ENCODE data around the gene IL1RN. TPM values are rescaled to one million over a fixed set of nuclear protein-coding genes. Genes with fewer than 3 reads are reported as not detected.
A peak's percentile ranks its signal among the peaks of the same experiment; 100 is the strongest.

Gene IL1RN
- total RNA-seq, 1 donor from 2014 or later: 0.89 TPM

DNA sequence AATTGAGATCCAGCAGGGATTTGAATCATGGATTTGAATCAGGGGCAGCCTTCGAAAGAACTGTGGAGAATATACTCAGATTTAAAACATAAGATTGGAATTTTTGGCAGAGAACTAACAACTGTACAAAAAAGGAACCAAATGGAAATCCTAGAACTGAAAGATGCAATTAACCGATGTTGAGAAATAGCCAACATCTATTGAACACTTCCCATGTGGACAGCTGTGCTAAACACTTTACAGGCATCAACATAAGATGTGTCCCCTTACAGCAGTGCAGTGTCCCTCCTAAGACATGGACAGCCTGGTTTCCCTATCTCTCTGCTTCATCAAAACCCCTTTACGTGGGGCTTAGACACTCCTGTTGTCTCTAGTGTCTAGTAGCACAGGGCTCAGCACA, 3.7 kb upstream of the IL1RN start:
- ATAC-seq (no peak), DNase-seq (ENCODE audit: missing footprints) (no peak)
- intact Hi-C loops (cut with DNase I): no loop called here

- no peak for DNase-seq (ENCODE audit: missing footprints)
- no peak for ATAC-seq
- intact Hi-C loops (cut with DNase I): no loop called here
These were observed 3.0 kb upstream of the IL1RN start for GRCh38 chr2:113124181-113124961.

GRCh38 chr2:113124984-113125855, 2.2 kb upstream of the IL1RN start:
- intact Hi-C loops (cut with DNase I): no loop called here
- ATAC-seq (no peak), DNase-seq (ENCODE audit: missing footprints) (no peak)

DNA sequence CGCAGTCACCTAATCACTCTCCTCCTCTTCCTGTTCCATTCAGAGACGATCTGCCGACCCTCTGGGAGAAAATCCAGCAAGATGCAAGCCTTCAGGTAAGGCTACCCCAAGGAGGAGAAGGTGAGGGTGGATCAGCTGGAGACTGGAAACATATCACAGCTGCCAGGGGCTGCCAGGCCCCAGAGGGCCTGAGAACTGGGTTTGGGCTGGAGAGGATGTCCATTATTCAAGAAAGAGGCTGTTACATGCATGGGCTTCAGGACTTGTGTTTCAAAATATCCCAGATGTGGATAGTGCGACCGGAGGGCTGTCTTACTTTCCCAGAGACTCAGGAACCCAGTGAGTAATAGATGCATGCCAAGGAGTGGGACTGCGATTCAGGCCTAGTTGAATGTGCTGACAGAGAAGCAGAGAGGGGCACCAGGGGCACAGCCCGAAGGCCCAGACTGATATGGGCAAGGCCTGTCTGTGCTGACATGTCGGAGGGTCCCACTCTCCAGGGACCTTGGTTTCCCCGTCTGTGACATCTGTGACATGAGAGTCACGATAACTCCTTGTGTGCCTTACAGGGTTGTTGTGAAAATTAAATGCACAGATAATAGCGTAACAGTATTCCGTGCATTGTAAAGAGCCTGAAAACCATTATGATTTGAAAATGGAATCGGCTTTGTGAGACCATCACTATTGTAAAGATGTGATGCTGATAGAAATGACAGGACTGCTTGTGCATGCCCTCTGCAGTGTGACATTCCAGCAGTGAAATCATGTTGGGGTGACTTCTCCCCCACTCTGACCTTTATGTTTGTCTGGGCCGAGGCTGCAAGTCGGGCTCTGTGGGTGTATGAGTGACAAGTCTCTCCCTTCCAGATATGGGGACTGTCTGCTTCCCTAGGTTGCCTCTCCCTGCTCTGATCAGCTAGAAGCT, 510 bp downstream of the IL1RN start:
- intact Hi-C loops (cut with DNase I): no loop called here
- ATAC-seq (no peak), DNase-seq (ENCODE audit: missing footprints) (no peak)

DNA sequence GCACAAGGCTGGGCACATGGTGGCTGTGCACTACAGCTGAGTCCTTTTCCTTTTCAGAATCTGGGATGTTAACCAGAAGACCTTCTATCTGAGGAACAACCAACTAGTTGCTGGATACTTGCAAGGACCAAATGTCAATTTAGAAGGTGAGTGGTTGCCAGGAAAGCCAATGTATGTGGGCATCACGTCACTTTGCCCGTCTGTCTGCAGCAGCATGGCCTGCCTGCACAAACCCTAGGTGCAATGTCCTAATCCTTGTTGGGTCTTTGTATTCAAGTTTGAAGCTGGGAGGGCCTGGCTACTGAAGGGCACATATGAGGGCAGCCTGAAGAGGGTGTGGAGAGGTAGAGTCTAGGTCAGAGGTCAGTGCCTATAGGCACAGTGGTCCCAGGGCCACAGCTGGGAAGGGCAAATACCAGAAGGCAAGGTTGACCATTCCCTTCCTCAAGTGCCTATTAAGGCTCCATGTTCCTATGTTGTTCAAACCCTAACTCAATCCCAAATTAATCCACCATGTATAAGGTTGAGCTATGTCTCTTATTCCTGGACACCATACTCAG, 2.2 kb downstream of the IL1RN start:
- DNase-seq (ENCODE audit: missing footprints) (no peak), ATAC-seq (no peak)
- intact Hi-C loops (cut with DNase I): no loop called here

GRCh38 chr2:113131352-113132185, 4.2 kb downstream of the IL1RN start:
- intact Hi-C loops (cut with DNase I): no loop called here
- DNase-seq (ENCODE audit: missing footprints): no peak
- no peak for ATAC-seq

- no peak for ATAC-seq
- no peak for DNase-seq (ENCODE audit: missing footprints)
- intact Hi-C loops (cut with DNase I): no loop called here
These were observed 5.1 kb downstream of the IL1RN start for GRCh38 chr2:113132414-113133021.

- intact Hi-C loops (cut with DNase I): no loop called here
- DNase-seq (ENCODE audit: missing footprints) (no peak), ATAC-seq (no peak)
These were observed 6.6 kb downstream of the IL1RN start for GRCh38 chr2:113133704-113134598.

DNA sequence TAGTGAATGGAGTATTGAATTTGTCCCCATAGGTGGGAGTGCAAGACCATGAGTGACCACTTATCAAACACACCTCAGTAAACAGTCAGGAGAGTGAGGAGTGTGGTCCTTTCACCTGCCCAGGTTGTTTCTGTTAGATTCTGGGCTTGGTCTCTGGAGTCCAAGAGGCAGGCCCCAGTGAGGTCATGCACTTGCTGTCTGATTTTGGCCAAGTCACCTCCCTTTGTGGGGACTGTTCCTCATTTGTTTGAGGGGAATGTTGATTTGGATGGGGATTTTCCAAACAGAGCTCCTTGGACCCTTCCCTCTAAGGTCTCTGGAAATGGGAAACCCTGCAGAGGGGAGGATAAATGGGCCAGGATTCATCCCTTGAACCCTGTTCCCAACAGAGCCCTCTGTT, 7.3 kb downstream of the IL1RN start:
- intact Hi-C loops (cut with DNase I): loop anchor here (5.0 kb wide), 2 partner anchors 238 to 253 kb away; no protein-coding TSS in a partner anchor
- DNase-seq (ENCODE audit: missing footprints) (no peak), ATAC-seq (no peak)

DNA sequence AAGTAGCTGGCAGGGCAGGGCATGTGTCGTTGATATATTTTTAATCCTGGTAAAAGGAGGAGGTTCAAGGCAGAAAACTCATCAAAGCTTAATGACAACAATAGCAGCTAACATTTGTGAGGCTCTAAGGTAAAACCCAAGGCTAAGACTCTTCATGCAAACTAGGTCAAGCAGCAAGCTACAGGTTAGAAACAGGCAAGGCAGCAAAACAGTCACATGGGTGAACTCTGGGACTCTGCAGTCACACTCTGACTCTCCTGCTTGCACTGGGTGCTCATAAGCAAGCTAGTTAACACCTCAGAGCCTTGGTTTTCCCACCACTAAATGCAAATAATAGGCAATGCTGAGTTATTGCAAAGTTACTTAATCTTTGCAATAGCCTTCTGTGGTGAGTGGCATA, 7.9 kb downstream of the IL1RN start:
- ATAC-seq (no peak), DNase-seq (ENCODE audit: missing footprints) (no peak)
- intact Hi-C loops (cut with DNase I): loop anchor here (5.0 kb wide), 2 partner anchors 237 to 252 kb away; no protein-coding TSS in a partner anchor

DNA sequence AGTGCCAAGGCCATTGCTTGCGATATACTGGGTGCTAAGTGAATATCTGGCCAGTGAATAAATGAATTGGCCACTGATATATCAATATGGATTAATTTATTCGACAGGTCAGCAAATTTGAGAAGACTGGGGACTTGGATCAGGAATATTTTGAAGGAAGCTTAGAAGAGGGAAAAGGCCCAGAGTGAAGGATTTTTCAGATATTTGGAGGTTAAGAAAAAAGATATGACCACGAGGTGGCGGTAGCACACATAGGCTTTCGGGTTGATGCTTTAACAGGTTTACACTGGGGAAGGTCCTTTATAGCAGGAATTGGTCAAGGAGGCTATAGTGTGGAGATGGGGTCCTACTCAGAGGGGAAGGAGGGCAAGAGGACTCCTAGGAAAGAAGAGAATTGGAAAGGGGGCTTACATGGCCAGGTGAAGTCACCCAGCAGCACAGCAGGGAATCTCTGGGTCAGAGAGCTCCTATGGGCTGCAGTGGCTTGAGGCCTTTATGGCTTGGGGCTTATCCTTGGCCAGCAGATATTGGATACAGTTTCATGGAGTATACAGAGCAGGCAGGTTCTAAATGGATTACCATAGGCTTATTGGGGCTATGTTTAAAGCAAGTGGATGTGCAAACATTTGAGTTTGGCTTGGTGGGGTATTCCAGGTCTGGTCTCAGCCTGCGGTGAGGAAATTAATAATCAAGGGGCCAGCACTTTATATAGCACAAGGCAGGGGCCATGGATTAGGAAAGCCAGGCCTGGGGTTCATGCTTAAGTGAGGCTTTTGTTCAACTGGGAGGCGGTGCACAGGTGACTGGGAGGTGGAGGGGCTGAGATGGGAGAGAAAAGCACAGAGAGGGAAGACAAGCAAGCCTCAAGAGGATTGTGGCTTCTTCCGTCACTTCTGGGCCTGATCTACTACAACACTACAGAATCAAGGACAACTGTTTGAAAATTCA, 9.7 kb downstream of the IL1RN start:
- no peak for ATAC-seq

GRCh38 chr2:113137827-113138226, 10.4 kb downstream of the IL1RN start:
- intact Hi-C loops (cut with DNase I): loop anchor here (1.0 to 5.0 kb wide), 3 partner anchors 61 to 249 kb away; no protein-coding TSS in a partner anchor
- ATAC-seq (no peak), DNase-seq (ENCODE audit: missing footprints) (no peak)

More for the DNA sequence above, 9.7 kb downstream of the IL1RN start:
- DNase-seq (ENCODE audit: missing footprints): no peak
- intact Hi-C loops (cut with DNase I): loop anchor here (5.0 kb wide), 2 partner anchors 235 to 250 kb away; no protein-coding TSS in a partner anchor

DNA sequence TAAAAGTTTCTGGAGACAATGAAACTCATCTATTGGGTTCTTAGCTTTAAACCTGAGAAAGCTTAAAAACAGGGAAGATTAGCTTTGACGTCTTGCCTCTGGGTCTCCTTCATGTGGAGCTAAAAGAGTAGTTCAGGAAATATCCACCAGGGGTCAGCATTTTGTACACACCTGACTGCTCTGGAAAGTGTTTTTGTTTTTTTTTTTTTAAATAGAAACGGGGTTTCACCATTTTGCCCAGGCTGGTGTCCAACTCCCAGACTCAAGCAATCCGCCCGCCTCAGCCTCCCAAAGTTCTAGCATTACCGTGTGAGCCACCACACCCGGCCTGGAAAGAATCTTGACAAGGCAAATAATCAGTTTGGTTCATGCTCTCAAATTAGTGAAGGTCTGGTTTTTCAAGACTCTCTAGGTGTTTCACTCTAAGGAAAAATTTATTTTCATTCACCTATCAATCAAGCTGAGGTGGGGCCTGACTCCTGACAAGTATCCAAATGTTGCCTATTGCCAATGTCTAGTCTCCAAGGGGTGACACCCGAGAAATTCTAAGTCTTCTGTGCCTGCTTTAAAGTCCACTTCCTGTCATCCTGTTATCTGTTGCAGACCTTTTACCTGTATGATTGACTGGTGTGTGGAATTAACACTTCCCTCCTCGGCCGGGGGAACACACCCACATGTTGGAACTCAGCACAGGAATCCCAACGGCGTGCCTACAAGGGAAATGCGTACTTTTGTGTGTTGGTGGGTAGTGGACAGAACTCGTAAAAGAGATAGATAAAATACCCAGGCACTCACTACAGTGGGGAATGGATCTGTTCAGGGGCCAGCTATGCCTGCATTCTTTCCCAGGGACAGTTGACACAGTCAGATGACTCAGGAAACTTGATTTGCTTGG, 11.3 kb downstream of the IL1RN start:
- ATAC-seq (peak; percentile 31), DNase-seq (ENCODE audit: missing footprints) (no peak)
- intact Hi-C loops (cut with DNase I): loop anchor here (1.0 to 5.0 kb wide), 3 partner anchors 61 to 249 kb away; no protein-coding TSS in a partner anchor

DNA sequence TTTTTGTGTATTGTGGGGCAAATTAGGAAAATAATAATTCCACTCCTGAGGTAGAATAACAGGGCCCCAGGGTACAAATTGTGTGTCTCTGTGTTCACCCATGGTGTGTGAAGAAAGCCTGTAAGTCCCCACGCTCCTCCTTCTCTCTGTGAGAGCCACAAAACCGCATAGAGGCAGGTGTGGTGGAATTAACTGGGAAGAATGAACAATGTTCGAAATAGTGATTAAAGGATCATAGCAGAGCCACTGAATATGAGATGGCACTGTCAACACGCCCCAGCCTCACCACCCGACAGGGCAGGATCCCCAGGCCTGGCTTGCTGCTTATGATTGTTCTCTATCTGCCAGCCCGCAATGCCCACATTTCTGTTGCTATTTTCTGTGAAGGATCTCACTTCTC, 14.1 kb downstream of the IL1RN start:
- no peak for ATAC-seq
- intact Hi-C loops (cut with DNase I): no loop called here
- no peak for DNase-seq (ENCODE audit: missing footprints)

All from Right ventricle myocardium inferior (tissue), 1 donor.